ENCODE measurements around the gene DLX6. TPM values are rescaled to one million over a fixed set of nuclear protein-coding genes. Genes with fewer than 3 reads are reported as not detected.

DLX6 gene
- total RNA-seq, 1 experiment from 2014 or later: not detected

DNA sequence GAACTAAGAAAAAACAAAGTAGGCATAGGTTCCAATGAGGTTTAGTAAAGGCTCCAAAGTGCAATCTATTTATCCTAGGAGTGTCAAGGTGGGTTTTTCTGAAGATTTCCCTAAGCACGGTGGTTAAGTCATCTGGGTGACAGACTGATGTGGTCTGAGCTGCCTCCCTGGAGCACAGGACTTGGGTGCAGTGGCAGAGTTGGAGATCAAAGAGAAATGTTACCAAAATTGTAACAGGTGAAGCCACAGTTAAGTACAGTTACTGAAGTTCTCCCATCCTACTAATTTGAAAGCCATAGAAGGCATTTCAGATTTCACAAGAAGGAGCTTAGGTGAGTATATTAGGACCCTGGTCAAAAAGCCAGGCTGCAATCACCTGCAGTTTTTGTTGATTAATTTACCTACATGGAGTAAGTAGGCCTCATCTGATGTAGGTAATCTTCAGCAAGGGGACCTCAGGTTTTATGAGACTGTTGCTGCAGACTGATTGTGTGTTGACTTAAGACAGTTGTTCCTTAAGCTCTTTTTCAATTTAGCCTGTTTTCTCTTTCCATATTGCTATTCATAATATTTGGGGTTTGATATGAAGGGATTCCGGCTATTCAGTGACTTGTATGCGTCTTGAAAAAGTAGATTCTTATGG is 3.0 kb downstream of the DLX6 start:
- H2AFZ ChIP-seq (ENCODE audit: low read depth, low read length, poor library complexity, severe bottlenecking): no peak overlapping the region
- POLR2A ChIA-PET: no interaction called here
- H3K4me1 ChIP-seq (ENCODE audit: control insufficient read depth in 1 of 2, insufficient read depth in 2 of 2, low read length in 2 of 2): no peaks in the 10 kb centered on the region
- CTCF ChIA-PET: no interaction called here
- ATAC-seq (no peak), DNase-seq (ENCODE audit: low read depth, low spot score) (no peak)
- no peak overlapping the region for H3K27ac ChIP-seq (ENCODE audit: low read depth, low read length)
- no TSS peak for BruUV-seq (replicated peaks)
- intact Hi-C loops (cut with micrococcal nuclease): no loop called here
- no peaks in the 10 kb centered on the region for H3K79me2 ChIP-seq (ENCODE audit: insufficient read depth, low read length)
- no peaks in the 10 kb centered on the region for H3K9me3 ChIP-seq (ENCODE audit: control insufficient read depth in 1 of 2, insufficient read depth in 1 of 2, low read depth in 1 of 2, low read length in 2 of 2)
- no peak overlapping the region for H3K4me2 ChIP-seq (ENCODE audit: low read length)
- no peaks in the 10 kb centered on the region for H3K36me3 ChIP-seq (ENCODE audit: control insufficient read depth in 1 of 2, insufficient read depth in 2 of 2, low read length in 2 of 2)
- TF ChIP-seq, protein P1, sequence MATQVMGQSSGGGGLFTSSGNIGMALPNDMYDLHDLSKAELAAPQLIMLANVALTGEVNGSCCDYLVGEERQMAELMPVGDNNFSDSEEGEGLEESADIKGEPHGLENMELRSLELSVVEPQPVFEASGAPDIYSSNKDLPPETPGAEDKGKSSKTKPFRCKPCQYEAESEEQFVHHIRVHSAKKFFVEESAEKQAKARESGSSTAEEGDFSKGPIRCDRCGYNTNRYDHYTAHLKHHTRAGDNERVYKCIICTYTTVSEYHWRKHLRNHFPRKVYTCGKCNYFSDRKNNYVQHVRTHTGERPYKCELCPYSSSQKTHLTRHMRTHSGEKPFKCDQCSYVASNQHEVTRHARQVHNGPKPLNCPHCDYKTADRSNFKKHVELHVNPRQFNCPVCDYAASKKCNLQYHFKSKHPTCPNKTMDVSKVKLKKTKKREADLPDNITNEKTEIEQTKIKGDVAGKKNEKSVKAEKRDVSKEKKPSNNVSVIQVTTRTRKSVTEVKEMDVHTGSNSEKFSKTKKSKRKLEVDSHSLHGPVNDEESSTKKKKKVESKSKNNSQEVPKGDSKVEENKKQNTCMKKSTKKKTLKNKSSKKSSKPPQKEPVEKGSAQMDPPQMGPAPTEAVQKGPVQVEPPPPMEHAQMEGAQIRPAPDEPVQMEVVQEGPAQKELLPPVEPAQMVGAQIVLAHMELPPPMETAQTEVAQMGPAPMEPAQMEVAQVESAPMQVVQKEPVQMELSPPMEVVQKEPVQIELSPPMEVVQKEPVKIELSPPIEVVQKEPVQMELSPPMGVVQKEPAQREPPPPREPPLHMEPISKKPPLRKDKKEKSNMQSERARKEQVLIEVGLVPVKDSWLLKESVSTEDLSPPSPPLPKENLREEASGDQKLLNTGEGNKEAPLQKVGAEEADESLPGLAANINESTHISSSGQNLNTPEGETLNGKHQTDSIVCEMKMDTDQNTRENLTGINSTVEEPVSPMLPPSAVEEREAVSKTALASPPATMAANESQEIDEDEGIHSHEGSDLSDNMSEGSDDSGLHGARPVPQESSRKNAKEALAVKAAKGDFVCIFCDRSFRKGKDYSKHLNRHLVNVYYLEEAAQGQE (IDR thresholded peaks at IDR 0.05; ENCODE audit: low read depth): no peak
- no peak for TF ChIP-seq POLR2AphosphoS5 (IDR thresholded peaks at IDR 0.05; ENCODE audit: low read depth, low read length)
- no peak for TF ChIP-seq ZNF274 (IDR thresholded peaks at IDR 0.05; ENCODE audit: low read depth, low read length)
- no peak for TF ChIP-seq ZFX (IDR thresholded peaks at IDR 0.05)
- no peak for TF ChIP-seq CEBPB (IDR thresholded peaks at IDR 0.05; ENCODE audit: low read depth)
- TF ChIP-seq, protein P2, sequence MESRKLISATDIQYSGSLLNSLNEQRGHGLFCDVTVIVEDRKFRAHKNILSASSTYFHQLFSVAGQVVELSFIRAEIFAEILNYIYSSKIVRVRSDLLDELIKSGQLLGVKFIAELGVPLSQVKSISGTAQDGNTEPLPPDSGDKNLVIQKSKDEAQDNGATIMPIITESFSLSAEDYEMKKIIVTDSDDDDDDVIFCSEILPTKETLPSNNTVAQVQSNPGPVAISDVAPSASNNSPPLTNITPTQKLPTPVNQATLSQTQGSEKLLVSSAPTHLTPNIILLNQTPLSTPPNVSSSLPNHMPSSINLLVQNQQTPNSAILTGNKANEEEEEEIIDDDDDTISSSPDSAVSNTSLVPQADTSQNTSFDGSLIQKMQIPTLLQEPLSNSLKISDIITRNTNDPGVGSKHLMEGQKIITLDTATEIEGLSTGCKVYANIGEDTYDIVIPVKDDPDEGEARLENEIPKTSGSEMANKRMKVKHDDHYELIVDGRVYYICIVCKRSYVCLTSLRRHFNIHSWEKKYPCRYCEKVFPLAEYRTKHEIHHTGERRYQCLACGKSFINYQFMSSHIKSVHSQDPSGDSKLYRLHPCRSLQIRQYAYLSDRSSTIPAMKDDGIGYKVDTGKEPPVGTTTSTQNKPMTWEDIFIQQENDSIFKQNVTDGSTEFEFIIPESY (IDR thresholded peaks at IDR 0.05; ENCODE audit: extremely low read depth, insufficient replicate concordance, low read length): no peak
- TF ChIP-seq SP1 (IDR thresholded peaks at IDR 0.05; ENCODE audit: low read depth): no peak
- no peak for TF ChIP-seq TCF7L2 (IDR thresholded peaks at IDR 0.05; ENCODE audit: borderline replicate concordance, extremely low read depth, insufficient read depth, insufficient read length)
- H3K4me3 ChIP-seq (replicated peaks in 1 of 2; ENCODE audit: low read depth in 1 of 2, low read length in 2 of 2): no peak overlapping the region
- H4K20me1 ChIP-seq (ENCODE audit: insufficient read depth): no peaks in the 10 kb centered on the region
- RAD21 ChIA-PET (ENCODE audit: low non-redundant PET in 1 of 2, low total read pairs in 2 of 2, uncharacterized antibody in 2 of 2, unreplicated experiment in 2 of 2): no interaction called here
- no peaks in the 10 kb centered on the region for H3K9me2 ChIP-seq (ENCODE audit: insufficient read depth)
- no peak overlapping the region for H3K9ac ChIP-seq (ENCODE audit: low read length)
- H3K27me3 ChIP-seq (ENCODE audit: insufficient read depth, low read length): peaks cover 43% of the 10 kb centered on the region
